ENCODE results near the gene OXLD1.
"Not testable (repeated sequence)": the region's sequence is repeated elsewhere in the genome, so short reads cannot be mapped to it uniquely, and the experiment has no call there.

The OXLD1 gene

GRCh38 chr17:81682565-81683207 is 16.3 kb upstream of the OXLD1 start:
- no peak for DNase-seq

DNA sequence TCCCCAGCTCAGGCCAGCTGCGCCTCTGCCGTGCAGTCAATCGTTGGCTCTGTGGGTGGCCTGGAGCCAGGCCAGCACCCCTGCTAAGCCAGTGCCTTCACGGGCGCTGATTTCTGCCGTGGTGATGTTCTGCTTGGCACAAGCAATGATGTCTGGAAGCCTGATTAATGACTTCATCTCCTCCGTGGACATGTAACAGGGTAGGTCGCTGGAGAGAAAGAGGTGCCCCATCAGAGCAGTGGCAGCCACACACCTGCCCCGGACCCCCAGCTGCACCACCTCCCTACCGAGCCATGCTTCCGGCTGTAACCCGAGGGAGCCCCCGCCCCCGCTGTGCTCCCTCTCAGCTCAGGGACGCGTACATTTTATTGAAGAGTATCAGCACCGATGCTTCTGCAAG is 15.3 kb upstream of the OXLD1 start:
- no peak for DNase-seq

- DNase-seq: no peak
Measured at GRCh38 chr17:81680150-81680549, 13.7 kb upstream of the OXLD1 start.

- DNase-seq: no peak
Measured at GRCh38 chr17:81676906-81677305, 10.5 kb upstream of the OXLD1 start.

- DNase-seq: not testable (repeated sequence)
Measured at GRCh38 chr17:81675515-81676221, 9.3 kb upstream of the OXLD1 start.

DNA sequence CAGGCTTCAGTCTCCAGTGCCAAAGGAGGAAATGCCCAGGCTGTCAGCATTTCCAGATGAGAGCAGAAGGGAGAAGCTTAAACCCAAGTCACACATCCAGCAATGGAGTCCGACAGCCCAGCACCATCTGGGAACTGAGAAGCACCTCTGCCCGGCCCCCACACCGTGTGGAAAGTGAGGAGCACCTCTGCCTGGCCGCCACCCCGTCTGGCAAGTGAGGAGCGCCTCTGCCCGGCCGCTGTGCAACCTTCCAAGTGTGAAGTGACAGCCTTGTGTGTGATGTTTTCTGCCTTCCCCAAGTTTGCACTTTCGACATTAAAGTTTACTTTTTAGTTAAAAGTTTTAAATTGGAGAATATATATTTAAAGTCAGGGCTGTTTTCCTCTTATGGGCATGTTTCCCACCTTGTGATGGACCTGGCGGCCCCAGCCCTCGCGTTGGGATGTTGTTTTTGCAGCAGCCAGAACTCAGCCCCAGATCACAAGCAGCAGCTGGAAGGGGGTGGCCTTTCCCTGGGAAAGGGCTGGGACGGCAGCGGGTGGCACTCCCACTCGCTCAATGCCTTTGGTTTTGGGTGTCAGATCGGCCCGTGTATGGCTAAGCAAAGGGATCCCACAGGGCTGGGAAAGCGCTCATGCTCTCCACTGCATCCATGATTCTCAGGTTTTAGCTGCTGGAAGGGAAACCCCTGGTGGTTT is 7.3 kb upstream of the OXLD1 start:
- no peak for DNase-seq

- DNase-seq: no peak
Measured at GRCh38 chr17:81672954-81673353, 6.5 kb upstream of the OXLD1 start.

DNA sequence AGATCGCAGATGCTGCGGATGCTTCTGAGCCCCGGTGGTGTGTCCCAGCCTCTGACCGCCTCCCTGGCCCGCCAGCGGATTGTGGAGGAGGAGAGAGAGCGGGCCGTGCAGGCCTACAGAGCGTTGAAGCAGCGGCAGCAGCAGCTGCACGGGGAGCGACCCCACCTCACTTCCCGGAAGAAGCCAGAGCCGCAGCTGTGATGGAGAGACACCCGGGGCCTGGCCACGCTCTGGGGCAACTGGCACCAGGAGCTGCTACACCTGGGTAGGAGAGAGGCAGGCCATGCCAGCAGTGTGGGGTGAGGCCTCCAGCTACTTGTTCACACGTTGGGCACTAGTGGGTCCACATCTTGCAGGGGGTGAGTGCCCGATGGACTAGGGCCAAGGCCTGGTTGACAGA is 6.1 kb upstream of the OXLD1 start:
- DNase-seq: no peak

DNA sequence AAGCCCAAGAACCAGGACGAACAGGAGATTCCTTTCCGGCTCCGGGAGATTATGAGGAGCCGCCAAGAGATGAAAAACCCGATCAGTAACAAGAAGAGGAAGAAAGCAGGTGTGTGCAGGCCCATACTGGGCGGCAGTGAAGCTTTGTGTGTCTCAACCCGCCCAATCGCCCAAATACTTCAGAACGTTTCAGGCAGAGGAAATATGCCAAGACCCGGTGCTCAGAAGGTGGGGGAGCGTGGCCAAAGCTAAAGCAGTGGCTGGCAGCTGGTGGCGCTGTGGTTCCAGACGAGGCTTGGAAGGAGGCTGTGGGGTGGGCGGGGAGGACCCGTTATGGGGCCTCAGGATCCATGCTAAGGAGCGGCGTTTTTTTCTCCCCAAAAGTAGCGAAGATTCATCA is 1.3 kb upstream of the OXLD1 start:
- no peak for DNase-seq

- no peak for DNase-seq
Measured at GRCh38 chr17:81666092-81666341, 388 bp downstream of the OXLD1 start.

DNA sequence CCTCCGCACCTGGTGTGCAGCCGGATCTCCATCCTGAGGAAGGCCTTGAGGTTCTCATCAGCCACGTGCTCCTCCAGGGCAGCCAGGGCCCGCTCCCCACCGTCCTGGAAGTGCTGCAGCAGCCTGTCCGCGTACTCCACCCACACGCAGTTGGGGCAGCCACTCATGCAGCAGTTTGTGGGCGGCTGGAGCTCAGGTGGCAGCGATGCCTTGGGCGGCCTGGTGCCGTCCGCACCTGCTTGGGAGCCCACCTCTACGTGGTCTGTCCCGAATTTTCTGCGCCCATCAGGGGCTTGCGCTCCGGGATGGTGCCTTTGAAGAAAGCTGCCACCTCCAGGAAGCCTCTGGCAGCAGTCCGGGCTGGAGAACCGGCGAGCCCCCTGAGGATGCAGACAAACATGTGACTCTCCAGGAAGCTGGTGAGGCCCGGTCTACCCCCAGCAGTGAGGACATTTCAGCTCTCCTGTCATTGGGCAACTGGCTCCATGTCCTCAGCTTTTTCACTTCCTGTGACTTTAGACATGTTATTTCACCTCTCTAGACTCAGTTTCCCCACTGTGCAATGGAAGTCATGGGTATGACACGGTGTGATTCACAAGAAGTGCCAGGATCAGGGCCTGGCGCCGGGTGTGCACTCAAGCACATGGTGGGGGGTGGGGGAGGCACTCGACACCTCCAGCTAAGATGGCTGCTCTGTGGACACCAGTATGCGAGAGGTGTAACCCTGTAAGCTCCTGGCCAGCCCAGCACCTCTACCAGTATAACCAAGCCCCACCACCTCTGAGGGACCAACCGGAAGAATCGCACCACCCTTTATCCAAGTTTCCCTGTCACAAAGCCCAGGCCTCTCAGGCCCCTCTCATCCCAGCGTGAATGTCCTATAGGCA is 957 bp downstream of the OXLD1 start:
- DNase-seq: no peak

- no peak for DNase-seq
Measured at GRCh38 chr17:81664051-81664470, 2.3 kb downstream of the OXLD1 start.

- no peak for DNase-seq
Measured at GRCh38 chr17:81662002-81662401, 4.4 kb downstream of the OXLD1 start.

- DNase-seq: no peak
Measured at GRCh38 chr17:81660441-81660840, 6.0 kb downstream of the OXLD1 start.

DNA sequence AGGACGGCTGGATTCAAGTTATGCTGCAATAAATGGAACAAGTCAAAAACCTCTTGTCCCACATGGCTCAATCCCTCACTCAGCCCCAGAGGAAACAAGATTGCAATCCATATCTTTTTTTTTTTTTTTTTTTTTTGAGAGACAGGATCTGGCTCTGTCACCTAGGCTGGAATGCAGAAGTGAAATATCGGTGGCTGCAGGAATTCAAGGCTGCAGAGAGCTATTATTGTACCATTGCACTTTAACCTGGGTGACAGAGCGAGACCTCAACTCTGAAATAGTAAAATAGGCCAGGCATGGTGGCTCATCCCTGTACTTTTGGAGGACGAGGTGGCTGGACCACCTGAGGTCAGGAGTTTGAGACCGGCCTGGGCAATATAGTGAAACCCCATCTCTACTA is 7.4 kb downstream of the OXLD1 start:
- DNase-seq: no peak

GRCh38 chr17:81656835-81657234 is 9.6 kb downstream of the OXLD1 start:
- no peak for DNase-seq

GRCh38 chr17:81656118-81656743 is 10.2 kb downstream of the OXLD1 start, which contains the start of gene PDE6G:
Gene PDE6G (minus strand): TSS chr17:81656542. CDS start chr17:81653305, 3,237 bp downstream.
- no peak for DNase-seq

DNA sequence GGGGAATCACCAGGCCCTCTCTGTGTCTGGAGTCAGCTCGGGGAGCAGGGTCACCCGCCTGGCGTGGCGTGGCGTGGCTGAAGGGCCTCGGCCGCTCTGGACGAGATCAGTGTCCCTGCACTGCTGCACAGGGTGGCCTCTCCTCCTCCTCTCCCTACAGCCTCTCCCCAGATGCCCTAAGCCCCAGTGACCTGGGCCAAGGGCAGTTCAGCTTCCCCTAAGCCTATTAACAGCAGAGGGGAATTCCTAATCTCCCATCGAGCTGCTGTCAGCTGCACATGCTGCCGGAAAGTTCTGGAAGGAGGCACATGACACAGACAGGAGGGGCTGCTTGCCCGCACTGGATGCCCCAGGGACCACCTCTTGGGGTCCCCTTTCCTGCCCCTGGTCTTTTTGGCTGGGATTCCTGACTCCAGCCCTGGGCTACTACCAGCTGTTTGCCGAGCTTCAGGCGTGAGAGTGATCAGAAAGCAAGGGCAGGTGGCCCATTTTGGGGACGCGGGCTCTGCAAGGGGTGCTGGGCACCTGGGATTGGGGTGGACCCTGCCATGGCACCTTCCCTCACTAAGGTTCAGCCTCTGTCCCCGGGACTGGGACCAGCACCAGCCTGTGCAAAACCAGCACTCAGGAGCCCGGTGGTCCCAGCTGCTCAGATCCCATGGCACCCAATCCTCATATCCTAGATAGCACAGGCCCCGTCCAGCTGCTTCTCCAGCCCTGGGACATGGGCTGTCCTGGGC is 10.9 kb downstream of the OXLD1 start:
- no peak for DNase-seq

- no peak for DNase-seq
Measured at GRCh38 chr17:81652906-81653771, 13.3 kb downstream of the OXLD1 start.

- DNase-seq: no peak
Measured at GRCh38 chr17:81651692-81652091, 14.7 kb downstream of the OXLD1 start.

GRCh38 chr17:81650951-81651350 is 15.5 kb downstream of the OXLD1 start:
- no peak for DNase-seq

All from NCI-H2029 (cell line).